GM19372 (cell line): ENCODE measurements around the gene KRT6A.

Experiments
- ATAC-seq: cut with Tn5 transposase; IDR thresholded peaks from one replicate; pipeline ENCODE4 v1.9.1; 2021; ENCODE audit warnings: mild to moderate bottlenecking, low read depth, moderate library complexity; ENCODE audit not compliant: unreplicated experiment

The KRT6A gene

DNA sequence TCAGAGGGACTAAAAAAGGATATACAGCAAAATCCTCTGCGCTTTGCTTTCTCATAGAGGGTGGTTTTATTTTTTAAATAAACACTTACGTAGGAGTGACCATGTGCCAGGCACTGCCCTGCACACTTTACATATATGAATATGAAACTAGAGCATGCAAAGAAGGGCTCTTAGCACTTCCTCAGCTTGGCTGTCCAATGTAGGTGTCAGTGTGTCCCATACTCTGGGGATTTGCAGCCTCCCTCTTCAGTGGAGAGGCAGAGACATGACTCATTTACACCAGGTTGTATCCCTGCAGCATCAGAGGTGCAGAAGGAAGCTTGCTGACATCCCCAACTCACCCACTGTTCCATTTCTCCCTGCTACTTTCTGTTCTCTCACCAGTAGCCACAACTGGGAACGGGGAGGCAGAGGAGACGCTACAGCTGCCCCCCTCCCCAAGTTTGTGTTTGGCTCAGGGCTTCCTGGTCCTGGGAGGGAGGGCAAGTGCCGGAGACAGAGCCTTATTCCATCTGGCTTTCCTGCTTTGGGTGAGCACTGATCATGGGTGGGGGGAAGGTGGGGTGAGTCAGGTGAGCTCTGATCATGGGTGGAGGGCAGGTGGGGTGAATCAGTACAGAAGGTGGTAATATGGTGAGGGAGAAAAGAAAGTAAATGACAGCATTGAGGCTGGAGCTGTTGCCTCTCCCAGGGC, 32.0 kb upstream of the KRT6A start:
- no peak for ATAC-seq

DNA sequence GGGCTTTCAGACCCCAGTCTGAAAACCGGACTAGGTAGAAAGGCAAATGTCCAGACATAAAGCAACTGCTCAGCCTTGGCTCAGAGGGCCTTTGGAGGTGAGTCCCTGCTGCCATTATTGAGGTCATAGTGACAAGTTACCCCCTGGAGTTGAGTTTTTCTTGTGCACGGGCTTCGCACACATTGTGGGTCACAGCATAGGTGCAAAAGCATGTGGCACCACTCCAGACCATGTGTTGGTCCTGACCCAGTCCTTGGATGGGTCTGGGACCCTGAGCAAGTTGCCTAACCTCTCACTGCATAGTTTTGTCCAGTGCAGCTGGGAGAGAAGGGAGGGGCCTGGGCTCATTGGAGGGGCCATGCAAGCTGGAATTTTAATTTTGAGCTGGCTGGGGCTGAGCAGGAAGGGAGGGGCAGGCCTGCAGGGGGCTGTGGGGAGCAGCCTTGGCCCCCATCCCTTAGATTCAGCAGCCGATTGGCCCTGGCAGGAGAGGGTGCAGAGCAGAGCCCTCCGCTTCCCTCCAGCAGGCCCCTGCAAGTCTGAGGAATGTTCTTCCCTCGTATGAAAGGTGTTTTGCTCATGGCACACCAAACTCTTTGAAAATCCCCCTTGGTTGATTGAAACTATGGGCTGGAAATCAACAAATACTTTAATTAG, 31.3 kb upstream of the KRT6A start:
- no peak for ATAC-seq

DNA sequence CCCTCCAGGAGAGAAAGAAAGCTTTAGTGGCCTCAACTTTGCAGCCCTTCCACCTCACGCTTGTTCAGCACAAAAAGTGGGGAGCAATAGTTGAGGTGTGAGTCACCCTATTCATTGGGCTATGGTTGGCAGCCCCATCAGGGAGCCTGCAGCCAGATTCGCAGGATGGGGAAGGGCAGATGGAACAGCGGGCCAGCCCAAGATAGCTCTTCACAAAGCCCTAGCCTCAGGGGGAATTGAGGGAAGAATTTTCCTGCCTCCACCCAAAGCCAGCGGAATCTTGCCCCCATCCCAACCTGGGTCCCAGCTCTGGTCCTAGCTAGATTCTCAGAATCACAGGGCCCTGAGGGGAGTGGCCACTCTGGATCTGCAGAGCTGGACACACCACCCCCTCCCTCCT, 30.8 kb upstream of the KRT6A start:
- no peak for ATAC-seq

DNA sequence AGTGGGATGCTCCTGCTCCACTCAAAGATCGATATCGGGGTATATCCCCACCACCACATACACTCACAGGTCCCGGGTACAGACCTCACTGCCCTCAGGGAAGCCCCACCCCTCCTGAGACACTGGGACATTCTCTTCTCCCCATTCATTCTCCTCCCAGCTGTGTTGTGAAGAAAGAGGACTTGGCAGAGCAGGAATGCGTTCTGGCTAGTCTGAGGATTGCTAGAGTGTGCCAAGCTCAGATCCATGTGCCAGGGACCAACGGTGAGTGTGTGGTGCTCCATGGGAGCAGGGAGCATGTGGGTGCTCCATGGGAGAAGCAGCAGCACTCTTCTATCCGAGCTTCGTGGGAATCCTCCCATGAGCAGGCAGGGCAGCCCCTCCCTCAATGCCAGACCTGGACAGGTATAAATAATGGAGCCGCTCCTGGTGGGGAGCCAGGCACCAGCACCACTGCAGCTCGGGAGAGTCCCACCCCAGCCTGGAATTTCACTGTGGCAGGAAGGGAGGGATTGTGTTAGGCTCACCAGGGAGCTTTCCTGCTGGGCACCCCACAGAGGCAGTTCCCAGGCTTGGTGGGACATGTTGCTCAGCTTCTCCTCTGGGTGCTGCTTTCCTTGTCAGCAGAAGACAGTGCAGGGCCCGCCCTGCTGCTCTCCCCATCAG, 29.4 kb upstream of the KRT6A start:
- ATAC-seq: no peak

DNA sequence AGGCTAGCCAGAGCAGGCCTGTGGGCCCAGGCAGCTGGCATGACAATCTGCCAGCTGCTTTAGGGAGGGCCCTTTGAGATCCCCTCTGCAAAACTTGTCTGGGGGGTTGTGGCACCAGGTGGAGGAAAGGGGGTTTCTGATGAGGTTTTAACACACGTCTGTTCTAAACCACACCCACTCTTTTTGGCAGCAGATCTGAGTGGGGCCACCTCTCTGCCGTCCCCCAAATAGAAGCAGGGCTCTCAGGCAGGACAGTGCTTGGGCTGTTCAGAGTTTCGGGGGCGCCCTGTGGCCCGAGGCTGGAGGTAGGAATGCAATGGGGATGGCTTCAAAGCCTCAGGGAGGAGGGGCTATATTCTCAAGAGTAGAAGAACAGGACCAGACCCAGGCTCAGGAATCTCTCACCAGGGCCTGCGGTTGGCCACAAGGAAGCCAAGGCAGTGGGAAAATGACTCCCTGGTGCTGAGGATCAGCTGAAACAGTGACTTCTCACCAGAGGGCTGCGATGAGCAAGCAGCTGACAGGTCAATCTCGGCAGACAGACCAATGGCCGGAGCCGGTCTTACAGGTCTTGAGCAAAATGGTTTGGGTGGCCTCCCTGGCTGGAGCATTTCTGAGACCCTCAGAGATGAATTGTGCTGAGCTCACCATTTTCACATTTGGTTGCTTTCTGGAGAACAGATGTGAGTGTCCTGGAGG, 28.7 kb upstream of the KRT6A start:
- ATAC-seq: no peak

DNA sequence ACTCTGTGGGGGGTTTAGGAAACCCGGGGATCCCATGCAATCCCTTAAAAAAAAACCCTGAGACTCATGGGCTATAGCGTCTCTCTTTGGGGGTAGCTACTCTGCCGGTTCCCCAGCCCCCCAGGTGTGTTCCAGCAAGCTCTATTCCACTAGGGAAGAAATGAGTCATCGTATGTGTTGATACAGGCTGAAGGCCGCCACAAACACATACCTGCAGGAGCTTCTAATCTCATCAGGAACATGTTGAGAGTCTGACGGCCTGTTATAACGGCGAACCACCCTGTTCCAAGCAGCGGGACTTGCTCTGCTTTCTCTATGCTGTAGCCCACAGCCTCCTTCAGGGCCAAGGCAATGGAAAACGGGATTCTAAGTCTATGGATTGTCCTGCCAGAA, 28.1 kb upstream of the KRT6A start:
- ATAC-seq: no peak

DNA sequence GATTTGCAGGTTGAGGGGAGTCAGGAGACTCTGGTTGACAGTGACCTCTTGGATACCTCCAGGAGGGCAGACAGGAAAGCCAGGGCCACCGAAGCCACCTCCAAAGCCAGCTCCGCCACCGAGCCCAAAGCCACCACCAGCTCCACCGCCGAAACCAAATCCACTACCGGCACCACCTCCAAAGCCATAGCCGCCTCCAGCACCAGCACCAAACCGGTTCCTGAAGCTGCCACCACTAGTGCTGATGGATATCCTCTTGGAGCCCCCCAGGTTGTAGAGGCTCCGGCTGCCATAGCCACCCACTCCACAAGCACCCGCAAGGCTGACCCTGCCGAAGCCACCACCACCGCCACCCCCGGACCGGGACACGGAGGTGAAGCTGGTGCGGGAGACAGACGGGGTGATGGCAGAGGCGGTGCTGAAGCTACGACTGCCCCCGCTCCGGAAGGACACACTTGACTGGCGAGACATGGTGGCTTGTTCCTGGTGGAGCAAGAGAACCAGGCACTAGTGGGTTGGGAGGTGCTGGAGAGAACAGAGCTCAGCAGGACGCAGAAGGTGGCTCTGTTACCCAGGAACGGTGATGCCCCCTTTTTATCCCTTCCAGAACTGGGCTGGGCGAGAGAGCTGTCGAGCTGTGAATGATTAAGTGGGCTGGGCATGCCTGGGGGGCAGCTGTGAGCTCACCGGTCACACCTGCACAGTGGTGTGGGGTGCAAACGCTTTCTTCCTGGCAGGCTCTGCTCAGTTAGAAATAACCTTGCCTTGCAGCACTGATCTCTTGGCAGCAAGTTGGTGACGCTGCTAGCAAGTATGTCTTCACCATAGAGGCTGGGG, 27.0 kb upstream of the KRT6A start, which contains the start of gene KRT5:
Gene KRT5, minus strand, starts transcription at position 569 of the 837 bp plus-strand sequence. Its CDS starts 98 bp downstream, at position 471.
- ATAC-seq: no peak

- no peak for ATAC-seq
These were observed 26.3 kb upstream of the KRT6A start for GRCh38 chr12:52519387-52519703.

GRCh38 chr12:52518574-52519386, 25.7 kb upstream of the KRT6A start:
- no peak for ATAC-seq

DNA sequence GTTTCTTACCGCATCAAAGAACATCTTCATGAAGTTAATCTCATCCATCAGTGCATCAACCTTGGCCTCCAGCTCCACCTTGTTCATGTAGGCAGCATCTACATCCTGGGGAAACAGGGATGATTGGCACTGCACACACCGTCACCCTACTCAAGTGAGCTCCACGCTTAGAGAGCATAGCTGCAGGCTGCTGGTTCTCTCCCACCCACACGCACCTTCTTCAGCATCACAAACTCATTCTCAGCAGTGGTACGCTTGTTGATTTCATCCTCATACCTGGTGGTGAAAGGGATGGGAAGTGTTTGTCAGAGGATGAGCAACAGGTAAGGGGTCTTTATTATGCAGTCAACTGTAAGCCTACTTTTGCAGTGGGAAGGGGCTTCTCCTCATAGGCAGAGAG, 24.8 kb upstream of the KRT6A start:
- no peak for ATAC-seq

- ATAC-seq: no peak
These were observed 24.2 kb upstream of the KRT6A start for GRCh38 chr12:52517005-52517835.

DNA sequence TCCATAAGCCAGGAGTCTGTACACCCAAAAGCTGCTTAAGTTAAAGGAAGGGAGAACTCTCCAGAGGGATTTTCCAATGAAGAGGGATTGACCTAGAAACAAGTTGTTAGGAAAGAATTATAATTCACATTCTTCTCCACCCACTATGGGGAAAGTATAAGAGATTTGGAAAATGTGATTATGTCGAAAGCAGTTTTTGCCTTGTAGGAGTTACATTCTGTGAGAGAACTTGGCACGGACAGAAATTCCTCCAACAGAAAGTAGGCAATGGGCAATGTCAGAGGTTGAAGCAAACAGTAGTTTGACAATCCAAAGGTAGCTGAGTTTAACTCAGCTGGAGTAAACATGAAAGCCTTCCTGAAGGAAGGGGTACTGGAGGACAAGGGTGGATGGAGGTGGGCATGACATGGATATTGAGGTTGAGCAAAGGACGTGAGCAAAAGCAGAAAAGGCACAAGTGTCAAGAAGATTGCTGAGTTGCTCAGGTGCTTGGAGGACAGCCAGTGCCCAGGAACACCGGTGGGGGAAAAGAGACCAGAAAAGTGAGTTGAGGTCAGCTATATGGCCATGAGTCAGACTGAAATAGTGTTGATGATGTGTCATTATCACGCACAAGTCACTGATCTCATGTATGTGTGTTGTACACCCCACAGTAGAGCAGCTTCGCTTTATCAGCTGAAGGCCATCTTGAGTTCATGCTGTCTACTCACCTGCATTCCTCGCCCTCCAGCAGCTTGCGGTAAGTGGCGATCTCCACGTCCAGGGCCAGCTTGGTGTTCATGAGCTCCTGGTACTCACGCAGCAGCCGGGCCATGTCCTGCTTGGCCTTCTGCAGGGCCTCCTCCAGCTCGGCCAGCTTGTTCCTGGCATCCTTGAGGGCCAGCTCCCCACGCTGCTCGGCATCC, 23.1 kb upstream of the KRT6A start:
- ATAC-seq: no peak

GRCh38 chr12:52515319-52515646, 22.2 kb upstream of the KRT6A start:
- ATAC-seq: no peak

DNA sequence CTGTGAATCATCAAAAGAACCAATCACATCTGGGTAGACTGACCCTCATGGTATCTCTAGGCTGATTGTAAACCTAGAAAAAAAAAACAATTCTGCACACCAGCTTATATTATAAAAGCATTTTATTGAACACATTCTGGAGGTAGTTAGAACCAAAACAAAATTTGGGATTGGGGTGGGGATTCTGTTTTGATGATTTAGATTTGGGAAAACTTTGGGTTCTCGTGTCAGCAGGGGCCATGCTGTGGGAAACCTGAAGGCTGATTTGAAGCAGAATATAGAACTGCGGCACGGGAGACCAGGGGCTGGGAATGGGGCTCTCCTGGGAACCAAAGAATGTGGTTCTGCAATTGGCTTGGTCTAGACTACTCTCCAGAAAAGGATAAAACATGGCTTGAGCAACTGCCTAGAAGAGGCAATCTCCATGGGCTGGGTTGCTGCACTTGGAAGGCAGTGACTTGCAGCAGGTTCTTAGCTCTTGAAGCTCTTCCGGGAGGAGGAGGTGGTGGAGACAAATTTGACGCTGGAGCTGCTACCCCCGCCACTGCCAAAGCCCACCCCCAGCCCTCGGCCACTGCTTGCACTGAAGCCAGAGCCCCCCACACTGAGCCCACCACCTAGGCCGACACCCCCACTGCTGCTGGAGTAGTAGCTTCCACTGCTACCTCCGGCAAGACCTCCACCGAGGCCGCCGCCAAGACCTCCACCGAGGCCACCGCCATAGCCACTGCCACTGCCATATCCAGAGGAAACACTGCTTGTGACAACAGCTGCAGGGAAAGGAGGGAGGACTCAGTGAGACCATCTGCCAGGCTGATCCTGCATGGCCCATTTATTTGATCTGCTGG, 21.6 kb upstream of the KRT6A start:
- ATAC-seq: no peak

- no peak for ATAC-seq
These were observed 20.7 kb upstream of the KRT6A start for GRCh38 chr12:52513736-52514135.

GRCh38 chr12:52508211-52508610, 15.2 kb upstream of the KRT6A start:
- no peak for ATAC-seq
